ENCODE results near the gene ARAP1. TPM values are rescaled to one million over a fixed set of nuclear protein-coding genes. Genes with fewer than 3 reads are reported as not detected.

Gene ARAP1
- total RNA-seq, 1 experiment from 2014 or later = 86.2 TPM

GRCh38 chr11:72773291-72773690 lies 21.1 kb upstream of the ARAP1 start:
- CTCF ChIA-PET = no interaction called here
- H3K4me1 ChIP-seq (ENCODE audit: insufficient read depth, low read length) = no peaks in the 10 kb centered on the region
- no peak for TF ChIP-seq CTCF (conservative IDR thresholded peaks at IDR 0.05; ENCODE audit: low read depth, low read length)
- no peak for TF ChIP-seq EZH2phosphoT487 (IDR thresholded peaks at IDR 0.05; ENCODE audit: borderline replicate concordance, low read length)
- no peaks in the 10 kb centered on the region for H3K36me3 ChIP-seq (ENCODE audit: low read depth, low read length)
- no peaks in the 10 kb centered on the region for H3F3A ChIP-seq (ENCODE audit: low read length, unreplicated experiment)
- POLR2A ChIA-PET (ENCODE audit: unreplicated experiment) = no interaction called here
- BruUV-seq (replicated peaks) = no TSS peak
- no peaks in the 10 kb centered on the region for H3K27me3 ChIP-seq (ENCODE audit: low read length)
- H3K4me3 ChIP-seq (ENCODE audit: low read length) = no peak overlapping the region
- intact Hi-C loops (cut with micrococcal nuclease) = no loop called here
- H2AFZ ChIP-seq (ENCODE audit: low read length) = no peak overlapping the region
- no peak overlapping the region for H3K27ac ChIP-seq (ENCODE audit: low read length)
- H3K4me2 ChIP-seq (ENCODE audit: low read length) = no peak overlapping the region
- no peaks in the 10 kb centered on the region for H3K9me3 ChIP-seq (ENCODE audit: low read length)
- peak; percentile 44 for DNase-seq
- peak; percentile 89 for ATAC-seq
- H3K9me2 ChIP-seq (replicated peaks; ENCODE audit: low read length) = no peaks in the 10 kb centered on the region
- no peak overlapping the region for H3K9ac ChIP-seq (ENCODE audit: low read length)
- no peaks in the 10 kb centered on the region for H4K20me1 ChIP-seq (ENCODE audit: low read length)
- no peaks in the 10 kb centered on the region for H3K79me2 ChIP-seq (ENCODE audit: low read length)

- H3K4me3 ChIP-seq (ENCODE audit: low read length) = no peak overlapping the region
- H3K9ac ChIP-seq (ENCODE audit: low read length) = no peak overlapping the region
- H3K4me2 ChIP-seq (ENCODE audit: low read length) = no peak overlapping the region
- no peak overlapping the region for H3K27ac ChIP-seq (ENCODE audit: low read length)
- ChIA-PET POLR2A (ENCODE audit: unreplicated experiment) (no interaction called here), CTCF (no interaction called here)
- no peaks in the 10 kb centered on the region for H3K79me2 ChIP-seq (ENCODE audit: low read length)
- no peak overlapping the region for H2AFZ ChIP-seq (ENCODE audit: low read length)
- no peaks in the 10 kb centered on the region for H3K27me3 ChIP-seq (ENCODE audit: low read length)
- no TSS peak for BruUV-seq (replicated peaks)
- DNase-seq (no peak), ATAC-seq (no peak)
- no peaks in the 10 kb centered on the region for H3K4me1 ChIP-seq (ENCODE audit: insufficient read depth, low read length)
- no peaks in the 10 kb centered on the region for H3K9me3 ChIP-seq (ENCODE audit: low read length)
- no peaks in the 10 kb centered on the region for H4K20me1 ChIP-seq (ENCODE audit: low read length)
- TF ChIP-seq EZH2 (IDR thresholded peaks at IDR 0.05; ENCODE audit: low read length, unreplicated experiment) (no peak), CTCF (conservative IDR thresholded peaks at IDR 0.05; ENCODE audit: low read depth, low read length) (no peak), EZH2phosphoT487 (IDR thresholded peaks at IDR 0.05; ENCODE audit: borderline replicate concordance, low read length) (no peak)
- intact Hi-C loops (cut with micrococcal nuclease) = no loop called here
- H3F3A ChIP-seq (ENCODE audit: low read length, unreplicated experiment) = no peaks in the 10 kb centered on the region
- H3K36me3 ChIP-seq (ENCODE audit: low read depth, low read length) = no peaks in the 10 kb centered on the region
- no peaks in the 10 kb centered on the region for H3K9me2 ChIP-seq (replicated peaks; ENCODE audit: low read length)
Measured at GRCh38 chr11:72772059-72772458, 19.9 kb upstream of the ARAP1 start.

GRCh38 chr11:72771507-72771906 lies 19.3 kb upstream of the ARAP1 start:
- no peak for DNase-seq
- Histone ChIP-seq H3K36me3 (ENCODE audit: low read depth, low read length) (no peaks in the 10 kb centered on the region), H3K4me3 (ENCODE audit: low read length) (no peak overlapping the region), H3K27ac (ENCODE audit: low read length) (no peak overlapping the region), H2AFZ (ENCODE audit: low read length) (no peak overlapping the region), H3K9ac (ENCODE audit: low read length) (no peak overlapping the region), H3K79me2 (ENCODE audit: low read length) (no peaks in the 10 kb centered on the region), H3K4me1 (ENCODE audit: insufficient read depth, low read length) (no peaks in the 10 kb centered on the region), H4K20me1 (ENCODE audit: low read length) (no peaks in the 10 kb centered on the region), H3K9me3 (ENCODE audit: low read length) (no peaks in the 10 kb centered on the region), H3K4me2 (ENCODE audit: low read length) (no peak overlapping the region), H3K27me3 (ENCODE audit: low read length) (no peaks in the 10 kb centered on the region), H3F3A (ENCODE audit: low read length, unreplicated experiment) (no peaks in the 10 kb centered on the region), H3K9me2 (replicated peaks; ENCODE audit: low read length) (no peaks in the 10 kb centered on the region)
- ChIA-PET CTCF (no interaction called here), POLR2A (ENCODE audit: unreplicated experiment) (no interaction called here)
- intact Hi-C loops (cut with micrococcal nuclease) = no loop called here
- no peak for ATAC-seq
- TF ChIP-seq CTCF (conservative IDR thresholded peaks at IDR 0.05; ENCODE audit: low read depth, low read length) (no peak), EZH2phosphoT487 (IDR thresholded peaks at IDR 0.05; ENCODE audit: borderline replicate concordance, low read length) (no peak), EZH2 (IDR thresholded peaks at IDR 0.05; ENCODE audit: low read length, unreplicated experiment) (no peak)
- BruUV-seq (replicated peaks) = no TSS peak

Measured in PC-3 (cell line).